HepG2 (cell line): ENCODE data around the gene BEST2. TPM values are rescaled to one million over a fixed set of nuclear protein-coding genes. Genes with fewer than 3 reads are reported as not detected.

Source experiments
- ARID5B ChIP-seq: IDR thresholded peaks from 2 replicates; pipeline ENCODE4 v1.4.0; 2020; ENCODE audit warnings: mild to moderate bottlenecking, missing genetic modification reagents
- MXI1 ChIP-seq: IDR thresholded peaks from 3 replicates; pipeline ENCODE4 v1.6.1; 2012; ENCODE audit warnings: low read depth, low read length, inconsistent platforms, borderline replicate concordance
- PAXIP1 ChIP-seq: sonication (generic); formaldehyde crosslinking; conservative IDR thresholded peaks from 2 replicates; pipeline ENCODE4 v1.4.0; 2020; ENCODE audit warnings: mild to moderate bottlenecking, missing genetic modification reagents, moderate library complexity
- RBFOX2 ChIP-seq: fragments of 200-400 bp; formaldehyde crosslinking; IDR thresholded peaks from 2 replicates; pipeline ENCODE4 v1.6.1; 2017; ENCODE audit warnings: low read depth, mild to moderate bottlenecking, low read length
- REXO4 ChIP-seq: sonication (generic); formaldehyde crosslinking; IDR thresholded peaks from 2 replicates; pipeline ENCODE4 v1.8.0; 2022; ENCODE audit warnings: missing genetic modification reagents, mild to moderate bottlenecking, borderline replicate concordance
- SKIL ChIP-seq: sonication (generic); formaldehyde crosslinking; IDR thresholded peaks from 2 replicates; pipeline ENCODE4 v1.8.0; 2022; ENCODE audit warnings: missing genetic modification reagents, mild to moderate bottlenecking, moderate library complexity, borderline replicate concordance
- TCF12 ChIP-seq, 2 experiments: fragments of 450-650 bp in 1 of 2; sonication (generic) in 1 of 2; formaldehyde crosslinking in 1 of 2; IDR thresholded peaks; 2 replicates each; pipeline versions ENCODE4 v1.6.1 to v1.8.0; 2017 to 2022; ENCODE audit warnings: antibody characterized with exemption in 1 of 2, mild to moderate bottlenecking in 1 of 2, missing genetic modification reagents in 1 of 2, moderate library complexity in 1 of 2
- TFE3 ChIP-seq: IDR thresholded peaks from 2 replicates; pipeline ENCODE4 v1.6.1; 2016
- TOE1 ChIP-seq: sonication (generic); formaldehyde crosslinking; IDR thresholded peaks from 2 replicates; pipeline ENCODE4 v1.4.0; 2020; ENCODE audit warnings: mild to moderate bottlenecking, missing genetic modification reagents
- USF2 ChIP-seq, 2 experiments: sonication (generic) in 1 of 2; formaldehyde crosslinking in 1 of 2; IDR thresholded peaks; 2 replicates each; pipeline versions ENCODE4 v1.5.1 to v1.6.1; 2011 to 2020; ENCODE audit warnings: borderline replicate concordance in 1 of 2, low read depth in 1 of 2, low read length in 1 of 2, mild to moderate bottlenecking in 1 of 2, missing genetic modification reagents in 1 of 2, moderate library complexity in 1 of 2
- ZFY ChIP-seq: sonication (generic); formaldehyde crosslinking; IDR thresholded peaks from 2 replicates; pipeline ENCODE4 v1.4.0; 2020; ENCODE audit warnings: missing genetic modification reagents
- ZNF776 ChIP-seq: sonication (generic); formaldehyde crosslinking; IDR thresholded peaks from 2 replicates; pipeline ENCODE4 v1.4.0; 2020; ENCODE audit warnings: mild to moderate bottlenecking, missing genetic modification reagents
- polyA plus RNA-seq, 8 experiments: library from polyadenylated mRNA; depleted of rRNA in 3 of 8; stranded (reverse) in 7 of 8; unstranded in 1 of 8; fragments of >200 nt; fragmentation: Illumina TruSeq in 4 of 8; extraction: Trizol in 4 of 8; gene quantifications; 2 replicates each; pipeline versions ENCODE4 v1.2.1 to v1.2.3, GENCODE V29; 2011 to 2016; ENCODE audit warnings: low read depth in 4 of 8, missing spikeins in 1 of 8, mixed read lengths in 1 of 8; ENCODE audit not compliant: insufficient read depth in 1 of 8
- total RNA-seq, 5 experiments: library from RNA; depleted of rRNA; stranded (reverse); fragments of >200 nt; fragmentation: Illumina TruSeq; extraction: Trizol; gene quantifications; 2 replicates each; pipeline ENCODE4 v1.2.3, GENCODE V29; 2016; ENCODE audit warnings: low read depth in 1 of 5

BEST2 gene
- total and polyA plus RNA-seq, 2 of the 13 experiments (the other 11 are each of a cell fraction or from before 2014, with no cell fraction given) = not detected

- TF ChIP-seq PAXIP1 (CRISPR knock-in tag) = peak; percentile 24; the same call in 1 of the 2 replicates
- no peak for TF ChIP-seq REXO4 (CRISPR knock-in tag)
- no peak for TF ChIP-seq TOE1 (CRISPR knock-in tag)
- no peak for TF ChIP-seq TFE3 (CRISPR knock-in tag)
- TF ChIP-seq USF2 (IDR thresholded peaks at IDR 0.05; ENCODE audit: low read depth, low read length) = no peak
- no peak for TF ChIP-seq USF2 (CRISPR knock-in tag; IDR thresholded peaks at IDR 0.05; ENCODE audit: borderline replicate concordance)
- 0 out of 2 replicates have a peak, but pooled peaks have one; percentile 25 for TF ChIP-seq RBFOX2
- no peak for TF ChIP-seq TCF12 (IDR thresholded peaks at IDR 0.05)
- TF ChIP-seq TCF12 (CRISPR knock-in tag; IDR thresholded peaks at IDR 0.05) = peak; percentile 45; the same call in 1 of the 2 replicates
- TF ChIP-seq ARID5B (CRISPR knock-in tag) = peak; percentile 22; the same call in 1 of the 2 replicates
- TF ChIP-seq SKIL (CRISPR knock-in tag) = no peak
- peak; percentile 33; the same call in 1 of the 2 replicates for TF ChIP-seq ZFY (CRISPR knock-in tag)
- TF ChIP-seq MXI1 = peak; percentile 52; the same call in 1 of the 3 replicates
- peak; percentile 34; the same call in 1 of the 2 replicates for TF ChIP-seq ZNF776
These were observed 31.1 kb downstream of the BEST2 start (continued) for GRCh38 chr19:12782424-12783290.
